ENCODE measurements around the gene ELOVL3. TPM values are rescaled to one million over a fixed set of nuclear protein-coding genes. Genes with fewer than 3 reads are reported as not detected.
"Not testable (repeated sequence)": the region's sequence is repeated elsewhere in the genome, so short reads cannot be mapped to it uniquely, and the experiment has no call there.

ELOVL3 gene
- total RNA-seq, 2 experiments from 2014 or later: not detected

DNA sequence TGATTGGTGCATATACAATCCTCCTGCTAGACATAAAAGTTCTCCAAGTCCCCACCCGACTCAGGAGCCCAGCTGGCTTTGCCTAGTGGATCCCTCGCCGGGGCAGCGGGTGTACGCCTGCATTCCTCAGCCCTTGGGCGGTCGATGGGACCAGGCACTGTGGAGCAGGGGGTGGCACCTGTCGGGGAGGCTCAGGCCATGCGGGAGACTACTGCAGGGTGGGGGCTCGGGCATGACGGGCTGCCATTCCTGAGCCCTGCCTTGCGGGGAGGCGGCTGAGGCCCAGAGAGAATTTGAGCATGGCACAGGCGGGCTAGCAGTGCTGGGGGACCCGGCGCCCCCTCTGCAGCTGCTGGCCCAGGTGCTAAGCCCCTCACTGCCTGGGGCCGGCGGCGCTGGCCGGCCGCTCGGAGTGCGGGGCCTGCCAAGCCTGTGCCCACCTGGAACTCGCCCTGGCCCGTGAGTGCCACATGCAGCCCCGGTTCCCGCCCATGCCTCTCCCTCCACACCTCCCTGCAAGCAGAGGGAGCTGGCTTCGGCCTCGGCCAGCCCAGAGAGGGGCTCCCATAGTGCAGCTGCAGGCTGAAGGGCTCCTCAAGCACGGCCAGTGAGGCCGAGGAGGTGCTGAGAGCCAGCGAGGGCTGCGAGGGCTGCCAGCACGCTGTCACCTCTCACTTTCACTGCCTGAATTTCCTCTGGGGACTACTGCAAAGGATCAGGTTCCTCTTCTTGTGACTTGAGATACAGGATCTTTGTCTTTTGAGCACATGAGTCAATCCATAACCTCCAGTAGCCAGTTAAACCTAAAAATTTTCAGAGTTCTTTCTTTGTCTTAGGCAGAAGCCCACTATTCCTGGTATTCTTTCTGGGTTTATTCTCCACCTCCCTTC is 25.1 kb upstream of the ELOVL3 start:
- Mint-ChIP-seq H3K4me3 (no peak overlapping the region), H3K9me3 (peaks cover 9% of the 10 kb centered on the region), H3K27me3 (ENCODE audit: low read depth) (peaks cover 2% of the 10 kb centered on the region), H3K36me3 (ENCODE audit: low read depth) (no peaks in the 10 kb centered on the region), H3K4me1 (ENCODE audit: low read depth) (peaks cover 8% of the 10 kb centered on the region), H3K27ac (no peak overlapping the region)
- CTCF ChIA-PET: interaction anchor here (2.0 kb wide), 1 partner anchor 29 kb away, joined by 12 read pairs; no protein-coding TSS in a partner anchor
- intact Hi-C loops (cut with micrococcal nuclease): no loop called here
- DNase-seq: no peak

DNA sequence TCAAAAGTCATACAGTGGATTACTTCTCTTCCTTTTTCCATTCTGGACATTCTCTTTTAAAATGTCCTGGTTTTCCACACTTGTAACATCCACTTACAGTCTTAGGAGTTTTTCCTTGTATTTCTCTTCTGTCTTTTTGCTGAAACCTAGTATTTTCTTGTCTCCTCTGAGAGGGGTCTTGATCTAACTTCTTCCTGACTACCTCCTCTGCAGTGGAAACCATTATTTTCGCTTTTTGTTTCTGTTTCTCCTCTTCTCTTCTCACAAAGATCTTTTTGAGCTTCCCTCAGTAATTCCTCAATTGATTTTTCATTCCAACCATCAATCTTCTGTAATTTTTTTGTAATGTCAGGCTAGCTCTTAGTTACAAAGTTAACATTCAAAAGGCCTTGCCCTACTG is 23.7 kb upstream of the ELOVL3 start:
- no peaks in the 10 kb centered on the region for H3K36me3 Mint-ChIP-seq (ENCODE audit: low read depth)
- intact Hi-C loops (cut with micrococcal nuclease): no loop called here
- peaks cover 9% of the 10 kb centered on the region for H3K9me3 Mint-ChIP-seq
- DNase-seq: no peak
- CTCF ChIA-PET: no interaction called here
- peaks cover 4% of the 10 kb centered on the region for H3K4me1 Mint-ChIP-seq (ENCODE audit: low read depth)
- H3K4me3 Mint-ChIP-seq: no peak overlapping the region
- H3K27me3 Mint-ChIP-seq (ENCODE audit: low read depth): peaks cover 2% of the 10 kb centered on the region
- H3K27ac Mint-ChIP-seq: no peak overlapping the region

- Mint-ChIP-seq H3K27ac (no peak overlapping the region), H3K36me3 (ENCODE audit: low read depth) (no peaks in the 10 kb centered on the region), H3K9me3 (peaks cover 9% of the 10 kb centered on the region), H3K4me1 (ENCODE audit: low read depth) (no peaks in the 10 kb centered on the region), H3K4me3 (no peak overlapping the region), H3K27me3 (ENCODE audit: low read depth) (no peaks in the 10 kb centered on the region)
- no peak for DNase-seq
- intact Hi-C loops (cut with micrococcal nuclease): no loop called here
- CTCF ChIA-PET: interaction anchor here (0.8 to 1.8 kb wide), 4 partner anchors 21 to 138 kb away, joined by 3 to 5 read pairs (median 4); no protein-coding TSS in a partner anchor
Measured at GRCh38 chr10:102208311-102209035, 17.6 kb upstream of the ELOVL3 start.

DNA sequence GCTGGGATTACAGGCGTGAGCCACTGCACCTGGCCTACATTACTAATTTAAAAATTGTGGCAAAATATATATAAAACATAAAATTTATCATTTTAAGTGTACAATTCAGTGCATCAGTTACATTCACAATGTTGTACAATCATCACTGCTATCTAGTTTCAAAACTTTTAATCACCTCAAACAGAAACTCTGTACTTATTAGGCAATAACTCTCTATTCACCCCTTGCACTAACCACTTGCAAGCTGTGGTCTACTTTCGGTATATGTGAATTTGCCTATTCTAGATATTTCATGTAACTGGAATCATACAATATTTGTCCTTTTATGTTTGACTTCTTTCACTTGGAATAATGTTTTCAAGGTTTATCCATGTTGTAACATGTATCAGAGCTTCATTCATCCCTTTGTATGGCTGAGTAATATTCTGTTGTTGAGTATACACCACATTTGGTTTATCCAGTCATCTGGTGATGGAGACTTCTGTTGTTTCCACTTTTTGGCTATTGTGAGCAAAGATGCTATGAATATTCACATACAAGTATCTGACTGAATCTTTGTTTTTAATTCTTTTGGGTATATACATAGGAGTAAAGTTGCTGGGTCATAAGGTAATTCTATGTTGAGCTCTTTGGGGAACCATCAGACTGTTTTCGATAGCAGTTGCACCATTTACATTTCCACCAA is 14.3 kb upstream of the ELOVL3 start:
- no peaks in the 10 kb centered on the region for H3K9me3 Mint-ChIP-seq

DNA sequence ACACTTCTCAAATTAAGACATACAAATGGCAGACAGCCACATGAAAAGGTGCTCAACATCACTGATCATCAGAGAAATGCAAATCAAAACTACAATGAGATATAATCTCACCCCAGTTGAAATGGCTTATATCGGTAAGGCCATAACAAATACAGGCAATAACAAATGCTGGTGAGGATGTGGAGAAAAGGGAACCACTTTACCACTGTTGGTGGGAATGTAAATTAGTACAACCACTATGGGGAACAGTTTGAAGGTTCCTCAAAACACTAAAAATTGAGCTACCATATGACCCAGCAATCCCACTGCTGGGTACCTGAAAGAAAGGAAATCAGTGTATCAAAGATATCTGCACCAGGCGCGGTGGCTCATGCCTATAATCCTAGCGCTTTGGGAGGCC is 12.5 kb upstream of the ELOVL3 start:
- H3K4me3 Mint-ChIP-seq; CTCF ChIA-PET; intact Hi-C loops (cut with micrococcal nuclease): not testable (repeated sequence)

More for the DNA sequence above, 14.3 kb upstream of the ELOVL3 start:
- no peak overlapping the region for H3K27ac Mint-ChIP-seq
- CTCF ChIA-PET: interaction anchor here (0.9 to 1.1 kb wide), 2 partner anchors 41 to 42 kb away, joined by 3 to 4 read pairs; no protein-coding TSS in a partner anchor
- no peaks in the 10 kb centered on the region for H3K27me3 Mint-ChIP-seq (ENCODE audit: low read depth)
- no peaks in the 10 kb centered on the region for H3K4me1 Mint-ChIP-seq (ENCODE audit: low read depth)
- H3K36me3 Mint-ChIP-seq (ENCODE audit: low read depth): no peaks in the 10 kb centered on the region
- DNase-seq: no peak
- no peak overlapping the region for H3K4me3 Mint-ChIP-seq
- intact Hi-C loops (cut with micrococcal nuclease): no loop called here

DNA sequence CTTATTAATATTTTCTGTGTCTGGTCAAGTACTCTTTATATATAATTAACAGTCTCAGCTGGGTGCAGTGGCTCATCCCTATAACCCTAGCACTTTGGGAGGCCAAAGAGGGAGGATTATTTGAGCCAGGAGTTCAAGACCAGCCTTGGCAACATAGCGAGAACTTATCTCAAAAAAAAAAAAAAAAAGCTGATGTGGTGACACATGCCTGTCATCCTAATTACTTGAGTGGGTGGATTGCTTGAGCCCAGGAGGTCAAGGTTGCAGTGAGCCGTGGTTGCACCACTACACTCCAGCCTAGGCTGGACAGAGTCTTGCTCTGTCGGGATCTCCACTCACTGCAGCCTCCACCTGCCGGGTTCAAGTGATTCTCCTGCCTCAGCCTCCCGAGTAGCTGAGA is 6.7 kb upstream of the ELOVL3 start:
- Mint-ChIP-seq H3K9me3 (no peaks in the 10 kb centered on the region), H3K36me3 (ENCODE audit: low read depth) (no peaks in the 10 kb centered on the region), H3K4me3 (no peak overlapping the region), H3K27me3 (ENCODE audit: low read depth) (peaks cover 3% of the 10 kb centered on the region), H3K27ac (no peak overlapping the region), H3K4me1 (ENCODE audit: low read depth) (no peaks in the 10 kb centered on the region)
- no peak for DNase-seq
- CTCF ChIA-PET: interaction anchor here (0.6 to 3.5 kb wide), 5 partner anchors 11 to 641 kb away, joined by 3 to 19 read pairs (median 4); no protein-coding TSS in a partner anchor
- intact Hi-C loops (cut with micrococcal nuclease): no loop called here

More for the DNA sequence above, 12.5 kb upstream of the ELOVL3 start:
- H3K36me3 Mint-ChIP-seq (ENCODE audit: low read depth); H3K4me1 Mint-ChIP-seq (ENCODE audit: low read depth); H3K9me3 Mint-ChIP-seq; H3K27ac Mint-ChIP-seq; DNase-seq; H3K27me3 Mint-ChIP-seq (ENCODE audit: low read depth): not testable (repeated sequence)

GRCh38 chr10:102220612-102221011 is 5.5 kb upstream of the ELOVL3 start:
- CTCF ChIA-PET: interaction anchor here (1.0 to 3.5 kb wide), 3 partner anchors 10 to 135 kb away, joined by 4 to 19 read pairs (median 4); no protein-coding TSS in a partner anchor
- intact Hi-C loops (cut with micrococcal nuclease): no loop called here

DNA sequence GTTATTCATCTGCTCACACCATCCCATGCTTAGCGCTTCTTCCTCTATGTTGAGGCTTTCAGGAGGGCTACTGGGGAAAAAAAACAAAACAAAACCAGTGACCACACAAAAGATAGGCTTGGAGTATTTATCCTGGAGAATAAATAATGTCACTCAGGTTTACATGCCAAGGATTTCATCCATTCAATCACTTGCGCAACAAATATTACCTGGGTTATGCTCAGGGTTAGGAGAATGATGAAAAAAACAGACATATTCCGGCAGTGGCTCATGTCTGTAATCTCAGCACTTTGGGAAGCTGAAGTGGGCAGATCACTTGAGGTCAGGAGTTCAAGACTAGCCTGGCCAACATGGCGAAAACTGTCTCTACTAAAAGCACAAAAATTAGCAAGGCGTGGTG is 3.3 kb upstream of the ELOVL3 start:
- Mint-ChIP-seq H3K9me3 (no peaks in the 10 kb centered on the region), H3K36me3 (ENCODE audit: low read depth) (no peaks in the 10 kb centered on the region), H3K27me3 (ENCODE audit: low read depth) (peaks cover 15% of the 10 kb centered on the region), H3K4me3 (no peak overlapping the region), H3K4me1 (ENCODE audit: low read depth) (peaks cover 8% of the 10 kb centered on the region), H3K27ac (no peak overlapping the region)
- intact Hi-C loops (cut with micrococcal nuclease): no loop called here
- CTCF ChIA-PET: interaction anchor here (1.2 kb wide), 1 partner anchor 53 kb away, joined by 5 read pairs; no protein-coding TSS in a partner anchor
- no peak for DNase-seq

More at GRCh38 chr10:102220612-102221011, 5.5 kb upstream of the ELOVL3 start:
- Mint-ChIP-seq H3K36me3 (ENCODE audit: low read depth) (no peaks in the 10 kb centered on the region), H3K27ac (no peak overlapping the region), H3K27me3 (ENCODE audit: low read depth) (peaks cover 3% of the 10 kb centered on the region), H3K4me1 (ENCODE audit: low read depth) (no peaks in the 10 kb centered on the region), H3K4me3 (no peak overlapping the region), H3K9me3 (no peaks in the 10 kb centered on the region)
- no peak for DNase-seq

DNA sequence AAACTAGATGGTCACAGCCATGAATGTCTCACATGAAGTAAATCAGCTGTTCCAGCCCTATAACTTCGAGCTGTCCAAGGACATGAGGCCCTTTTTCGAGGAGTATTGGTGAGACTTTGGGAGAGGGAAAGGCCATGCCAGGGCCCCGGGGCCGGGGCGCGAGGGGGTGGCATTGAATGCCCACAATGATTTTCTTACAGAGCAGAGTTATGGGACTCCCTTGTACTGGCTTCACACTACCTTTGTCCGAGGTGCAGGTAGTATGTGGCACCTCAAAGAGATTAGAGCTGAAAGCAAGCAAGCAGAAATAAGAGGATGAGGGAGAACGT is 407 bp downstream of the ELOVL3 start:
- Mint-ChIP-seq H3K9me3 (no peaks in the 10 kb centered on the region), H3K27ac (no peak overlapping the region), H3K4me1 (ENCODE audit: low read depth) (peaks cover 11% of the 10 kb centered on the region), H3K36me3 (ENCODE audit: low read depth) (no peaks in the 10 kb centered on the region), H3K4me3 (peak overlapping the region; percentile 48), H3K27me3 (ENCODE audit: low read depth) (peaks cover 35% of the 10 kb centered on the region)
- CTCF ChIA-PET: interaction anchor here (0.8 to 16.9 kb wide), 14 partner anchors 8 to 692 kb away, joined by 3 to 685 read pairs (median 4); partner anchors contain the start of genes CNNM2 and FBXL15
- DNase-seq: no peak
- intact Hi-C loops (cut with micrococcal nuclease): no loop called here

- no peak for DNase-seq
- intact Hi-C loops (cut with micrococcal nuclease): no loop called here
- Mint-ChIP-seq H3K27ac (no peak overlapping the region), H3K27me3 (ENCODE audit: low read depth) (peaks cover 38% of the 10 kb centered on the region), H3K36me3 (ENCODE audit: low read depth) (no peaks in the 10 kb centered on the region), H3K4me1 (ENCODE audit: low read depth) (peaks cover 11% of the 10 kb centered on the region), H3K9me3 (no peaks in the 10 kb centered on the region), H3K4me3 (no peak overlapping the region)
- CTCF ChIA-PET: interaction anchor here (0.7 to 16.9 kb wide), 13 partner anchors 8 to 357 kb away, joined by 3 to 685 read pairs (median 4); partner anchors contain the start of gene FBXL15
Measured at GRCh38 chr10:102227050-102227449, 951 bp downstream of the ELOVL3 start.

DNA sequence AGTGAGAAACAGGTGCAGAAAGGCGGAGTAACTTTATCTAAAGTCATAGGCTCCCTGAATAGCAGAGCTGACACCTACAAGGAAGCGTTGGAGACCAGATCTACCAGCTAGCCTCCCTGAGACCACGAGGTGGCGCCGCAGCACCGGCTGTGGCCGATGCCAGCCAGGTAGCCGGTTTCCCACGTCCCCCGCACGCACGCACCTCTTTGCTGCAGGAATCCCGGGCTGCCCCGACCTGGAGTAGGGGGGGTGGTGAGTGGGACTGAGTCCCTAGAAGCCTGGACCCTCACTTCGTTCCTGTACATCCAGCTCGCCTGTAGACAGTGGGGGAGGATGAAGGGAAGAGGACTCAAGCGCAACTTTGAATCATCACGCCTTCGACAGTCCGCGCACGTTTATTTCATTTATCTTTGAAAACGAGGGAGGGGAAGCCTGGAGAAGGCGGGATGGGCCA is 3.7 kb downstream of the ELOVL3 start:
- H3K36me3 Mint-ChIP-seq (ENCODE audit: low read depth): no peaks in the 10 kb centered on the region
- H3K4me1 Mint-ChIP-seq (ENCODE audit: low read depth): peaks cover 11% of the 10 kb centered on the region
- intact Hi-C loops (cut with micrococcal nuclease): loop anchor here (1.0 to 2.0 kb wide), 6 partner anchors 61 to 366 kb away; no protein-coding TSS in a partner anchor
- CTCF ChIA-PET: interaction anchor here (0.5 to 16.9 kb wide), 47 partner anchors 10 to 445 kb away, joined by 3 to 685 read pairs (median 7); partner anchors contain the start of genes C10orf95, FBXL15, GBF1 and NFKB2
- no peaks in the 10 kb centered on the region for H3K9me3 Mint-ChIP-seq
- H3K27me3 Mint-ChIP-seq (ENCODE audit: low read depth): peaks cover 48% of the 10 kb centered on the region
- peak; percentile 90 for DNase-seq
- H3K27ac Mint-ChIP-seq: no peak overlapping the region
- H3K4me3 Mint-ChIP-seq: peak overlapping the region; percentile 67

Measured in activated naive CD4-positive, alpha-beta T cell treated with anti-CD3 and anti-CD28 coated beads for 36 hours (primary cell).